HS-5 (cell line): ENCODE measurements around the gene DGKE.

Experiments used
- DNase-seq: peaks from one replicate; pipeline ENCODE4 v3.0.0-alpha.2; 2012; ENCODE audit warnings: low read depth

Gene DGKE

GRCh38 chr17:56890906-56891674 is 57.1 kb downstream of the DGKE start:
- no peak for DNase-seq

GRCh38 chr17:56891751-56892150 is 57.8 kb downstream of the DGKE start:
- DNase-seq: no peak

GRCh38 chr17:56892333-56892732 is 58.4 kb downstream of the DGKE start:
- no peak for DNase-seq

GRCh38 chr17:56893503-56893902 is 59.6 kb downstream of the DGKE start:
- DNase-seq: no peak

GRCh38 chr17:56894859-56895455 is 61.0 kb downstream of the DGKE start:
- no peak for DNase-seq

GRCh38 chr17:56896217-56896967 is 62.4 kb downstream of the DGKE start:
- DNase-seq: no peak

- DNase-seq: no peak
Observed at GRCh38 chr17:56896968-56897359, 63.0 kb downstream of the DGKE start.

GRCh38 chr17:56897646-56898424 is 63.9 kb downstream of the DGKE start:
- DNase-seq: no peak

- DNase-seq: no peak
Observed at GRCh38 chr17:56898874-56899273, 64.9 kb downstream of the DGKE start.

GRCh38 chr17:56899403-56899802 is 65.5 kb downstream of the DGKE start:
- DNase-seq: no peak

- peak; percentile 80 for DNase-seq
Observed at GRCh38 chr17:56902348-56902747, 68.4 kb downstream of the DGKE start.

- DNase-seq: no peak
Observed at GRCh38 chr17:56903560-56903959, 69.6 kb downstream of the DGKE start.

GRCh38 chr17:56908001-56908542 is 74.1 kb downstream of the DGKE start:
- no peak for DNase-seq

- no peak for DNase-seq
Observed at GRCh38 chr17:56909742-56910508, 76.0 kb downstream of the DGKE start.

- DNase-seq: no peak
Observed at GRCh38 chr17:56910509-56911235, 76.7 kb downstream of the DGKE start.

- DNase-seq: no peak
Observed at GRCh38 chr17:56912105-56912999, 78.4 kb downstream of the DGKE start.

GRCh38 chr17:56913000-56913311 is 79.0 kb downstream of the DGKE start:
- DNase-seq: no peak

GRCh38 chr17:56913353-56913866 is 79.5 kb downstream of the DGKE start:
- DNase-seq: no peak

GRCh38 chr17:56913867-56914580 is 80.1 kb downstream of the DGKE start, which contains the start of gene TRIM25:
TRIM25 (minus strand) TSS chr17:56914049; CDS start chr17:56913988, 61 bp downstream.
- DNase-seq: peak; percentile 55
